ENCODE data around the gene IRF7. TPM values are rescaled to one million over a fixed set of nuclear protein-coding genes. Genes with fewer than 3 reads are reported as not detected.

IRF7 gene
- total and polyA plus RNA-seq, 9 of the 15 experiments (the other 6 are each of a cell fraction or from before 2014, with no cell fraction given) = 0.27 to 7.6 (median 1.8) TPM

GRCh38 chr11:613369-613968 is 2.3 kb downstream of the IRF7 start (continued):
- TF ChIP-seq PRDM10 (IDR thresholded peaks at IDR 0.05; ENCODE audit: partially characterized antibody) (peak; percentile 55), RBM25 (IDR thresholded peaks at IDR 0.05; ENCODE audit: low read depth, low read length, severe bottlenecking) (no peak), NR3C1 (CRISPR knock-in tag; IDR thresholded peaks at IDR 0.05) (no peak), HES1 (IDR thresholded peaks at IDR 0.05; ENCODE audit: low read depth) (no peak), SIN3B (IDR thresholded peaks at IDR 0.05; ENCODE audit: low read depth) (no peak), POLR2G (IDR thresholded peaks at IDR 0.05; ENCODE audit: low read depth, low read length) (peak; percentile 48), ETS1 (conservative IDR thresholded peaks at IDR 0.05; ENCODE audit: control insufficient read depth, low read depth, low read length) (no peak), DEAF1 (CRISPR knock-in tag; IDR thresholded peaks at IDR 0.05) (no peak), GATA2 (CRISPR knock-in tag; IDR thresholded peaks at IDR 0.05) (no peak), ZNF384 (IDR thresholded peaks at IDR 0.05; ENCODE audit: low read depth, low read length) (no peak), POLR2AphosphoS5 (IDR thresholded peaks at IDR 0.05; ENCODE audit: control insufficient read depth, insufficient read depth, low read depth, low read length) (peak; percentile 14; the same call in 1 of the 2 replicates), ZBTB33 (CRISPR knock-in tag; IDR thresholded peaks at IDR 0.05) (peak; percentile 27; the same call in 1 of the 2 replicates), CHD2 (IDR thresholded peaks at IDR 0.05; ENCODE audit: low read depth, low read length) (no peak), PURB (CRISPR knock-in tag; IDR thresholded peaks at IDR 0.05; ENCODE audit: low read depth) (no peak), ZNF695 (CRISPR knock-in tag; IDR thresholded peaks at IDR 0.05) (no peak), ZNF277 (CRISPR knock-in tag; IDR thresholded peaks at IDR 0.05; ENCODE audit: borderline replicate concordance) (no peak)
